DMS153 (cell line): Measurements from ENCODE around the gene ACYP2.
"Not testable (repeated sequence)": the region's sequence is repeated elsewhere in the genome, so short reads cannot be mapped to it uniquely, and the experiment has no call there.

ENCODE experiments used
- DNase-seq: peaks from one replicate; lab custom pipeline; 2025; lab: John Stamatoyannopoulos, UW

ACYP2 gene

GRCh38 chr2:54271843-54272627, 156.6 kb downstream of the ACYP2 start:
- DNase-seq, result no peak

GRCh38 chr2:54274781-54275242, 159.4 kb downstream of the ACYP2 start:
- DNase-seq, result peak; percentile 35

- no peak for DNase-seq
These were observed 160.1 kb downstream of the ACYP2 start for GRCh38 chr2:54275541-54275940.

- no peak for DNase-seq
These were observed 164.0 kb downstream of the ACYP2 start for GRCh38 chr2:54279385-54279784.

- no peak for DNase-seq
These were observed 169.4 kb downstream of the ACYP2 start for GRCh38 chr2:54284826-54285225.

- no peak for DNase-seq
These were observed 170.0 kb downstream of the ACYP2 start for GRCh38 chr2:54285451-54285850.

- no peak for DNase-seq
These were observed 172.1 kb downstream of the ACYP2 start for GRCh38 chr2:54287532-54287931.

- DNase-seq, result no peak
These were observed 174.5 kb downstream of the ACYP2 start for GRCh38 chr2:54289917-54290316.

- no peak for DNase-seq
These were observed 175.1 kb downstream of the ACYP2 start for GRCh38 chr2:54290356-54291025.

- DNase-seq, result not testable (repeated sequence)
These were observed 179.2 kb downstream of the ACYP2 start for GRCh38 chr2:54294665-54295064.

- no peak for DNase-seq
These were observed 180.5 kb downstream of the ACYP2 start for GRCh38 chr2:54295911-54296310.

GRCh38 chr2:54298514-54298913, 183.1 kb downstream of the ACYP2 start:
- no peak for DNase-seq

GRCh38 chr2:54303631-54304030, 188.2 kb downstream of the ACYP2 start:
- DNase-seq, result no peak

GRCh38 chr2:54306556-54306955, 191.1 kb downstream of the ACYP2 start:
- DNase-seq, result no peak

- DNase-seq, result no peak
These were observed 192.8 kb downstream of the ACYP2 start for GRCh38 chr2:54308186-54308585.

- DNase-seq, result no peak
These were observed 193.4 kb downstream of the ACYP2 start for GRCh38 chr2:54308782-54309181.

- no peak for DNase-seq
These were observed 194.9 kb downstream of the ACYP2 start for GRCh38 chr2:54310311-54310710.

- no peak for DNase-seq
These were observed 195.5 kb downstream of the ACYP2 start for GRCh38 chr2:54310961-54311360.

GRCh38 chr2:54313147-54313546, 197.7 kb downstream of the ACYP2 start:
- no peak for DNase-seq

- no peak for DNase-seq
These were observed 202.6 kb downstream of the ACYP2 start for GRCh38 chr2:54317973-54318372.

- no peak for DNase-seq
These were observed 203.4 kb downstream of the ACYP2 start for GRCh38 chr2:54318821-54319220.

- no peak for DNase-seq
These were observed 205.6 kb downstream of the ACYP2 start for GRCh38 chr2:54321047-54321446.

GRCh38 chr2:54324517-54324916, 209.1 kb downstream of the ACYP2 start:
- DNase-seq, result not testable (repeated sequence)
